Measurements from ENCODE around the gene FHOD3. TPM values are rescaled to one million over a fixed set of nuclear protein-coding genes. Genes with fewer than 3 reads are reported as not detected.

The FHOD3 gene
- total and polyA plus RNA-seq, 2 of the 13 experiments (the other 11 are each of a cell fraction or from before 2014, with no cell fraction given), result 0.07 TPM; not detected in 1

GRCh38 chr18:36593001-36593400, 295.5 kb downstream of the FHOD3 start:
- FAIRE-seq (no peak), ATAC-seq (no peak), DNase-seq (ENCODE audit: low spot score) (no peak)
- no peaks in the 10 kb centered on the region for H4K20me1 ChIP-seq (ENCODE audit: insufficient read depth, low read length)
- BruUV-seq (replicated peaks), result no TSS peak
- no peak overlapping the region for H3K4me2 ChIP-seq (ENCODE audit: low read depth, low read length)
- ChIA-PET CTCF (ENCODE audit: low intra/inter-chr PET ratio, low total read pairs) (no interaction called here), POLR2A (no interaction called here)
- H3K27ac ChIP-seq (ENCODE audit: extremely low read length, insufficient read depth, low read length), result no peak overlapping the region
- H3K9me3 ChIP-seq (ENCODE audit: low read length), result no peaks in the 10 kb centered on the region
- in situ Hi-C loops (cut with HindIII; ENCODE audit: extremely low pct_ligation_motif_present, low pct_unique_long_range_greater_than_20kb) (no loop called here), intact Hi-C loops (cut with micrococcal nuclease; ENCODE audit: unreplicated experiment) (no loop called here)
- no peaks in the 10 kb centered on the region for H3K4me1 ChIP-seq (ENCODE audit: insufficient read depth, low read length)
- TF ChIP-seq ATAD3A (CRISPR knock-in tag; IDR thresholded peaks at IDR 0.05) (no peak), CEBPG (CRISPR knock-in tag; IDR thresholded peaks at IDR 0.05) (no peak), ZNF260 (CRISPR knock-in tag; IDR thresholded peaks at IDR 0.05; ENCODE audit: borderline replicate concordance, low read depth) (no peak), ZBTB7A (CRISPR knock-in tag; IDR thresholded peaks at IDR 0.05) (no peak), DRAP1 (CRISPR knock-in tag; IDR thresholded peaks at IDR 0.05) (no peak)
- no peak overlapping the region for H2AFZ ChIP-seq (ENCODE audit: low read length)
- peaks cover 2 to 17% of the 10 kb centered on the region in 2 experiments; a peak in 2 of 5 replicates for H3K27me3 ChIP-seq (ENCODE audit: control insufficient read depth in 1 of 2, insufficient read depth in 2 of 2, low read length in 2 of 2)
- H3K79me2 ChIP-seq (ENCODE audit: insufficient read depth, low read length), result no peaks in the 10 kb centered on the region
- H3K4me3 ChIP-seq (replicated peaks in 1 of 3; ENCODE audit: insufficient read depth in 1 of 3, low read depth in 2 of 3, low read length in 3 of 3), result no peak overlapping the region
- no peak overlapping the region for H3K9ac ChIP-seq (ENCODE audit: insufficient read depth, low read depth, low read length)
- H3K36me3 ChIP-seq (replicated peaks in 1 of 2; ENCODE audit: control insufficient read depth in 1 of 2, insufficient read depth in 2 of 2, low read length in 2 of 2), result no peaks in the 10 kb centered on the region

GRCh38 chr18:36593641-36594040, 296.1 kb downstream of the FHOD3 start:
- CTCF ChIA-PET (ENCODE audit: low intra/inter-chr PET ratio, low total read pairs), result no interaction called here
- POLR2A ChIA-PET, result no interaction called here
- Histone ChIP-seq H3K79me2 (ENCODE audit: insufficient read depth, low read length) (no peaks in the 10 kb centered on the region), H3K4me2 (ENCODE audit: low read depth, low read length) (no peak overlapping the region), H3K4me3 (replicated peaks in 1 of 3; ENCODE audit: insufficient read depth in 1 of 3, low read depth in 2 of 3, low read length in 3 of 3) (no peak overlapping the region), H3K4me1 (ENCODE audit: insufficient read depth, low read length) (no peaks in the 10 kb centered on the region), H3K36me3 (replicated peaks in 1 of 2; ENCODE audit: control insufficient read depth in 1 of 2, insufficient read depth in 2 of 2, low read length in 2 of 2) (no peaks in the 10 kb centered on the region), H3K9me3 (ENCODE audit: low read length) (no peaks in the 10 kb centered on the region), H3K9ac (ENCODE audit: insufficient read depth, low read depth, low read length) (no peak overlapping the region), H3K27me3 (ENCODE audit: control insufficient read depth in 1 of 2, insufficient read depth in 2 of 2, low read length in 2 of 2) (peaks cover 2 to 17% of the 10 kb centered on the region in 2 experiments; a peak in 2 of 5 replicates), H4K20me1 (ENCODE audit: insufficient read depth, low read length) (no peaks in the 10 kb centered on the region), H2AFZ (ENCODE audit: low read length) (no peak overlapping the region), H3K27ac (ENCODE audit: extremely low read length, insufficient read depth, low read length) (no peak overlapping the region)
- in situ Hi-C loops (cut with HindIII; ENCODE audit: extremely low pct_ligation_motif_present, low pct_unique_long_range_greater_than_20kb), result no loop called here
- intact Hi-C loops (cut with micrococcal nuclease; ENCODE audit: unreplicated experiment), result no loop called here
- DNase-seq (ENCODE audit: low spot score) (no peak), ATAC-seq (no peak), FAIRE-seq (no peak)
- WGBS (ENCODE audit: low lambda C conversion rate), result 34% methylated on average over 5 of the region's 6 CpGs
- no peak for TF ChIP-seq HMG20B (CRISPR knock-in tag; conservative IDR thresholded peaks at IDR 0.05)
- no peak for TF ChIP-seq ZNF274 (CRISPR knock-in tag; IDR thresholded peaks at IDR 0.05)
- no peak for TF ChIP-seq MXD3 (CRISPR knock-in tag; IDR thresholded peaks at IDR 0.05)
- TF ChIP-seq FOXA1 (IDR thresholded peaks at IDR 0.05), result no peak
- no peak for TF ChIP-seq FOXA1 (CRISPR knock-in tag; IDR thresholded peaks at IDR 0.05)
- TF ChIP-seq YEATS2 (CRISPR knock-in tag; IDR thresholded peaks at IDR 0.05; ENCODE audit: borderline replicate concordance), result no peak
- TF ChIP-seq ZNF605 (CRISPR knock-in tag; IDR thresholded peaks at IDR 0.05), result no peak
- no peak for TF ChIP-seq ZNF367 (CRISPR knock-in tag; IDR thresholded peaks at IDR 0.05; ENCODE audit: borderline replicate concordance)
- TF ChIP-seq ZNF766 (CRISPR knock-in tag; IDR thresholded peaks at IDR 0.05; ENCODE audit: borderline replicate concordance), result no peak
- TF ChIP-seq YEATS4 (CRISPR knock-in tag; IDR thresholded peaks at IDR 0.05; ENCODE audit: borderline replicate concordance), result no peak
- TF ChIP-seq TAF1 (CRISPR knock-in tag; IDR thresholded peaks at IDR 0.05), result no peak
- TF ChIP-seq ZNF652 (CRISPR knock-in tag; IDR thresholded peaks at IDR 0.05; ENCODE audit: borderline replicate concordance, low read depth), result no peak
- no peak for TF ChIP-seq ZC3H13 (CRISPR knock-in tag; IDR thresholded peaks at IDR 0.05)
- no peak for TF ChIP-seq ELF4 (CRISPR knock-in tag; IDR thresholded peaks at IDR 0.05; ENCODE audit: borderline replicate concordance)
- no TSS peak for BruUV-seq (replicated peaks)

Data from HepG2 (cell line).